Measurements from ENCODE around the gene F7.

GRCh38 chr13:113095146-113096051 lies 10.2 kb upstream of the F7 start:
- TF ChIP-seq CTCF (IDR thresholded peaks at IDR 0.05) (no peak), POLR2A (IDR thresholded peaks at IDR 0.05) (no peak)

All from thyroid gland (tissue), 4 donors.